CD4-positive, alpha-beta T cell treated with Interleukin-6 at 100 ng/mL for 8 hours (primary cell): ENCODE data around the gene ZNF486.
"Not testable (repeated sequence)": the region's sequence is repeated elsewhere in the genome, so short reads cannot be mapped to it uniquely, and the experiment has no call there.

Source experiments
- DNase-seq: peaks from one replicate; pipeline ENCODE4 v3.0.0-alpha.2; 2020; ENCODE audit warnings: mixed read lengths, low spot score

Gene ZNF486

DNA sequence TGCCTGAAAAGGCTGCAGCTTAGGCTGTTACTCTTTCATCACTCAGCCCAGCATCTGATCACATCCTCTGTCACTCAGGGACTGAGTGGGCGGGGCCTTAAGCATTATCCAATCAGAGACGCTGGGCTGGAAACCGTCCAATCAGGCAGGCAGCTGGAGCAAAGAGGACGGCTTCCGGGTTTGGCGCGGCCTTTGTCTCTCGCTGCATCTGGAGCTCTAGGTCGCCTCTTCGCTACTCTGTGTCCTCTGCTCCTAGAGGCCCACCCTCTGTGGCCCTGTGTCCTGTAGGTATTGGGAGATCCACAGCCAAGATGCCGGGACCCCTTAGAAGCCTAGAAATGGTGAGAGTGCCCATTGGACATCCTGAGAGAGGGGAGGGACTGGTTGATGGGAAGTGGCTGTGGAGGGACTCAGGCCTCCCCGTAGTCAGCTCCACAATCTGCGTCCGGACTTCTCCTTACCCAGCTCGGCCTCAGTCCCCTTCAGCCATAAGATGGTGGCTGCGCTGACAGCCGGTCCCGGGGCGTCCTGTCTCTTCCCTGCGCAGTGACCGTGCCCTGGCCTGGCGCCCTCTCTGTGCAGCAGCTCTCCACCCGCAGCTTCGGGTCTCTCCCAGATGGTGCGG is at the start of gene ZNF486:
TSS of gene ZNF486 (plus strand) at position 195 of the 625 bp plus-strand sequence. CDS start at position 312, 117 bp downstream.
- DNase-seq: peak; percentile 93

GRCh38 chr19:20118064-20118839 is 48.8 kb upstream of the ZNF486 start:
- DNase-seq: not testable (repeated sequence)

GRCh38 chr19:20124879-20125278 is 42.1 kb upstream of the ZNF486 start:
- DNase-seq: no peak

- DNase-seq: not testable (repeated sequence)
Measured at GRCh38 chr19:20132933-20133332, 34.1 kb upstream of the ZNF486 start.

- not testable (repeated sequence) for DNase-seq
Measured at GRCh38 chr19:20137714-20138113, 29.3 kb upstream of the ZNF486 start.

DNA sequence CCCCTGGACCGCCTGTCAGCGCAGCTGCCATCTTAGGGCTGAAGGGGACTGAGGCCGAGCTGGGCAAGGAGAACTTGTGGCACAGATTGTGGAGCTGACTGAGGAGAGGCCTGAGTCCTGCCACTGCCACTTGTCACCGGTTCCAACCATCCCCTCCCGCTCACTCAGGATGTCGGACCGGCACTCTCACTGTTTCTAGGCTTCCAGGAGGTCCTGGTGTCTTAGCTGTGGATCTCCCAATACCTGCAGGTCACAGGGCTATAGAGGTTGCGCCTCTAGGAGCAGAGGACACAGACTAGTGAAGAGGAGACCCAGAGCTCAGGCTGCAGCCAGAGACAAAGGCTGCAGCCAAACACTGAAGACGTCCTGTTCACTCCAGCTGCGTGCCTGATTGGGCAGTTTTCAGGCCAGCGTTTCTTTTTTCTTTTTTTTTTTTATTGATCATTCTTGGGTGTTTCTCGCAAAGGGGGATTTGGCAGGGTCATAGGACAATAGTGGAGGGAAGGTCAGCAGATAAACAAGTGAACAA is 15.3 kb upstream of the ZNF486 start:
- no peak for DNase-seq

DNA sequence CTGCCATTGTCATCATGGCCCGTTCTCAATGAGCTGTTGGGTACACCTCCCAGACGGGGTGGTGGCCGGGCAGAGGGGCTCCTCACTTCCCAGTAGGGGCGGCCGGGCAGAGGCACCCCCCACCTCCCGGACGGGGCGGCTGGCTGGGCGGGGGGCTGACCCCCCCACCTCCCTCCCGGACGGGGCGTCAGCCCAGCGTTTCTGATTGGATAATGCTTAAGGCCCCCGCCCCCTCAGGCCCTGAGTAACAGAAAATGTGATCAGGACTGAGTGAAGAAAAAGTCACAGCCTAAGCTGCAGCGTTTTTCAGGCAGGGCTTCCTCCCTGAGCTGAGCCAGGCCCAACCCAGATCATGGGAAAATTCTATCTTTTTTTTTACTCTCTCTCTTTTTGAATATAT is 14.5 kb upstream of the ZNF486 start:
- DNase-seq: not testable (repeated sequence)

- no peak for DNase-seq
Measured at GRCh38 chr19:20153281-20153680, 13.7 kb upstream of the ZNF486 start.

DNA sequence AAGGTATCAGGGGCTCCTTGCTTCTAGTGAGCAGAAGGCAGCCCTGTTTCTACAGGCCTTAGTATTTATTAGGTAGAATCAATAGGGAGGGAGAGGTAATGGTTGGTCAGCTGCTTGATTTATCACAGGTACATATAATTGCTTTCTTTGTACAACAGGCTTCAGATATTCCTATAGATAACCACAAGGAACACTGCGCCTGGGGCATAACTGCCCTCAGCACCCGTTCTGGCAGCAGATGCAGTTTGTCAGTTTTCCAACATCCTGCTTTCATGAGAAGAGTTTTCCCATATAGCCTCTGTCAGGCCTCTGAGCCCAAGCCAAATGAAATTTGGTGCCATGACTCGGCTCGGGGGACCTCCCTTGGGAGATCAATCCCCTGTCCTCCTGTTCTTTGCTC is 12.4 kb upstream of the ZNF486 start:
- no peak for DNase-seq

DNA sequence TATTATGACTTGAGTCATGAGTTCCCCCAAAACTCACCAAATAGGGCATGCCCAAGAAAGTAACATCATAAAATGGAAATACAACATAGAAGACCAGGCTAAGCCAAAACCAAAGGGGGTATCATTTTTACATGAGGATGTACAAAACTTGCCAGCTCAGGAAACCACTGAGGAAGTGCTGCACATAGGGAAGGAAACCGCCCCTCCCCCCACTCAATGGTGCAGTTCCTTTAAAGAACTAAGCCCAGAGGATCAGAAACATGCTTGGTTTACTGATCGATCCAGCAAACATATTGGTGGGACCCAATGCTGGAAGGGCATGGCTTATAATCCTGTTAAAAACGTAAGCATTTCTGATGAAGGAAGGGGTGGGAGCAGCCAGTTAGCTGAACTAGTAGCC is 4.2 kb upstream of the ZNF486 start:
- DNase-seq: peak; percentile 36

GRCh38 chr19:20164456-20164855 is 2.6 kb upstream of the ZNF486 start:
- no peak for DNase-seq

- no peak for DNase-seq
Measured at GRCh38 chr19:20165971-20166592, 932 bp upstream of the ZNF486 start.

- no peak for DNase-seq
Measured at GRCh38 chr19:20167651-20168122, 673 bp downstream of the ZNF486 start.

GRCh38 chr19:20171285-20171684 is 4.3 kb downstream of the ZNF486 start:
- DNase-seq: no peak

DNA sequence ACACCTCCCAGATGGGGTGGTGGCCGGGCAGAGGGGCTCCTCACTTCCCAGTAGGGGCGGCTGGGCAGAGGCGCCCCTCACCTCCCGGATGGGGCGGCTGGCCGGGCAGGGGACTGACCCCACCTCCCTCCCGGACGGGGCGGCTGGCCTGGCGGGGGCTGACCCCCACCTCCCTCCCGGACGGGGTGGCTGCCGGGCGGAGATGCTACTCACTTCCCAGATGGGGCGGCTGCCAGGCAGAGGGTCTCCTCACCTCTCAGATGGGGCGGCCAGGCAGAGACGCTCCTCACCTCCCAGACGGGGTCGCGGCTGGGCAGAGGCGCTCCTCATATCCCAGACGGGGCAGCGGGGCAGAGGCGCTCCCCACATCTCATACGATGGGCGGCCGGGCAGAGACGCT is 8.8 kb downstream of the ZNF486 start:
- DNase-seq: not testable (repeated sequence)

- not testable (repeated sequence) for DNase-seq
Measured at GRCh38 chr19:20179956-20180355, 12.9 kb downstream of the ZNF486 start.

- DNase-seq: no peak
Measured at GRCh38 chr19:20182222-20182785, 15.3 kb downstream of the ZNF486 start.

- no peak for DNase-seq
Measured at GRCh38 chr19:20186174-20186573, 19.2 kb downstream of the ZNF486 start.

- DNase-seq: no peak
Measured at GRCh38 chr19:20197747-20198146, 30.7 kb downstream of the ZNF486 start.

DNA sequence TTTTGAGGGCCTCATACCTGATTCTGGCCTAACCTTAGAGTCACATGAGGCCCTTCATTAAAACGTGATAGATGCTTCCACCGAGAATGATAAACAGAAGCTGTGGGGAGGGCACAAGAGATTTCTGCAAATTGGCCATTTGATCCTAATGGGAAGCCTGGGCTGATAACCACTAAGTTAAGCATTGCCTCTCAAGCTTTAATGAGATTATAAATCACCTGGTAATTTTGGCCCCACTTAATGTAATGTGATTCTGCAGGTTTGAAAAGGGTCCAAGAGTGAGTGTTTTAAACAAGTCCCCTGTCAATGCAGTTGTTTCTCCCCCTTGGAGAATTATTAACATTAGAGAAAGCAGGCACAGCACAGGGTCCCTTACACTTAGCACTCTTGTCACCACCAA is 42.0 kb downstream of the ZNF486 start:
- DNase-seq: no peak

- DNase-seq: not testable (repeated sequence)
Measured at GRCh38 chr19:20214366-20214765, 47.4 kb downstream of the ZNF486 start.

DNA sequence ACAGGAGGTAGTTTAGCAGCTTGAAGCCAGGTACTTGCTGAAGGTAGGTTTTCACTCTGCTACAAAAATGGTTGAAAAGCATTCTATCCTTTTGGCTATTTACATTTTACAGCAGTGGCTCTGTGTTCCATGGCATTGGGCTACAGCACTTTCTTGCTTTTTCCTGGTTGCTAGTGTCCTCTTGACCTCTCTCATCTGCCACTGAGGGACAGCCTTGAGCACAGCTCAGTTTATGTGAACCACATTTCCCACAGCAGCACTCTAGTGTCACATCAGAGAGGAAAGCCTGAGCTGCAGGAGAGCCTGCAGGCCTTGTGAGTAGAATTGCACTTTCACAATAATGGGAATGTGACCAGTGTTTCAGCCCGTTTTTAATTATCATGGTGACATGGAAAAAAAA is 54.6 kb downstream of the ZNF486 start:
- DNase-seq: not testable (repeated sequence)
